GM12873 (cell line): ENCODE measurements around the gene KCTD10.

Experiments used
- CTCF ChIP-seq: IDR thresholded peaks from 2 replicates; pipeline ENCODE4 v1.5.1; 2012; ENCODE audit warnings: low read depth, mild to moderate bottlenecking, moderate library complexity, low read length, control low read depth; ENCODE audit not compliant: insufficient read depth; ENCODE audit errors: missing control alignments

KCTD10 gene

GRCh38 chr12:109446869-109447268 lies 30.2 kb downstream of the KCTD10 start:
- TF ChIP-seq CTCF, result no peak

GRCh38 chr12:109445191-109445609 lies 31.9 kb downstream of the KCTD10 start:
- TF ChIP-seq CTCF, result no peak

GRCh38 chr12:109444259-109444658 lies 32.8 kb downstream of the KCTD10 start:
- TF ChIP-seq CTCF, result no peak

GRCh38 chr12:109443794-109444193 lies 33.3 kb downstream of the KCTD10 start:
- no peak for TF ChIP-seq CTCF

GRCh38 chr12:109440851-109441490 lies 36.1 kb downstream of the KCTD10 start:
- no peak for TF ChIP-seq CTCF

- no peak for TF ChIP-seq CTCF
These were observed 37.9 kb downstream of the KCTD10 start for GRCh38 chr12:109439181-109439580.

- no peak for TF ChIP-seq CTCF
These were observed 40.9 kb downstream of the KCTD10 start for GRCh38 chr12:109436188-109436560.
